Measurements from ENCODE around the gene DPM3. TPM values are rescaled to one million over a fixed set of nuclear protein-coding genes. Genes with fewer than 3 reads are reported as not detected.

Gene DPM3
- total and polyA plus RNA-seq, 2 of the 13 experiments (the other 11 are each of a cell fraction or from before 2014, with no cell fraction given) = 23.2 to 53.4 TPM

DNA sequence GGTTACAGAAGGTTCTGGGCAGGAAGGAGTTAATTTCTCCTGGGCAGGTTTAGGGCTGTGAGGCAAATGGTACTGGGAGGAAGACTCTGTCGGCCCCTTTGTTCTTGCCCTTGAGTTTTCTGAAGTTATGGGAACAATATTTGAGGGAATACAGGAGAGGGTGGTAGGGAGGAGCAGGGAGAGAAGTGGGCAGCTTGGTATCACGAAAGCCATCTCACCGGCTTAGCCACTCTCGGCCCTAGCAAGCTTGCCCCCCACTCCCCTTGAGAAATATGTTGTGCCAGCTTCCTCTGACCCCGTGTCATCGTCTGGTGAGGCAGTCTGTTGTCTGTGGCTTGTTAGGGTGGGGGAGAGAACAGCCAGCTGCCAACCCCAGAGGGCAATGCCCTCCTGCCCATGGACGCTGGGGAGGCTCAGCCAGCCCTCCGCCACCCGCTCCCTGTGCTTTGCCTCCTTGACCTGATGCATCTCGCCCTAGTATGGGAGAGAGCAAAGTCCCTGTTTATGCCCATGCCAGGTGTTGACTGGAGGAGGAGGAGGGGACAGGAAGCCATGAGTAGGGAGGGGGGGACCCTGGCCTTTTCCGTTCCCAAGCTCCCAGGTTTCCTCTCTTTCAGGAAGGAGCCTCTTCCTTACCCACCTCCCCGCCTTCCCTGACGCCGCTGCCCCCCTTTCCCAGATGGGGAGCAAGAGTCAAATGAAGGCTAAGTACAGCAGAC, 11.4 kb downstream of the DPM3 start (continued):
- TF ChIP-seq CEBPB (IDR thresholded peaks at IDR 0.05; ENCODE audit: borderline replicate concordance, low read depth, low read length) (no peak), MYC (CRISPR knock-in tag; IDR thresholded peaks at IDR 0.05; ENCODE audit: borderline replicate concordance) (peak; percentile 77), ZNF335 (CRISPR knock-in tag; IDR thresholded peaks at IDR 0.05) (no peak), MIXL1 (CRISPR knock-in tag; IDR thresholded peaks at IDR 0.05) (0 out of 2 replicates have a peak, but pooled peaks have one; percentile 21), ZFY (CRISPR knock-in tag; IDR thresholded peaks at IDR 0.05) (no peak), CBFB (CRISPR knock-in tag; IDR thresholded peaks at IDR 0.05) (no peak), NFRKB (IDR thresholded peaks at IDR 0.05) (no peak), RORA (CRISPR knock-in tag; IDR thresholded peaks at IDR 0.05) (no peak), ZNF543 (CRISPR knock-in tag; IDR thresholded peaks at IDR 0.05) (0 out of 2 replicates have a peak, but pooled peaks have one; percentile 33), ZNF30 (CRISPR knock-in tag; IDR thresholded peaks at IDR 0.05) (no peak), HNRNPLL (IDR thresholded peaks at IDR 0.05; ENCODE audit: low read depth, low read length, poor library complexity, severe bottlenecking) (no peak), KLF9 (CRISPR knock-in tag; IDR thresholded peaks at IDR 0.05; ENCODE audit: low read depth) (no peak), TRIM24 (CRISPR knock-in tag; IDR thresholded peaks at IDR 0.05) (no peak), ZNF382 (CRISPR knock-in tag; IDR thresholded peaks at IDR 0.05; ENCODE audit: borderline replicate concordance) (no peak), STAG1 (CRISPR knock-in tag; IDR thresholded peaks at IDR 0.05) (no peak; the same call in 1 of the 2 replicates), NKX3-1 (CRISPR knock-in tag; IDR thresholded peaks at IDR 0.05) (no peak), PITX1 (CRISPR knock-in tag; IDR thresholded peaks at IDR 0.05) (peak; percentile 68; the same call in 1 of the 2 replicates), ISX (CRISPR knock-in tag; conservative IDR thresholded peaks at IDR 0.05) (no peak), ZNF839 (CRISPR knock-in tag; IDR thresholded peaks at IDR 0.05; ENCODE audit: borderline replicate concordance) (peak; percentile 55; the same call in 1 of the 2 replicates), SKI (IDR thresholded peaks at IDR 0.05; ENCODE audit: partially characterized antibody) (peak; percentile 45), ZNF12 (CRISPR knock-in tag; IDR thresholded peaks at IDR 0.05) (peak; percentile 62; the same call in 1 of the 2 replicates), RAD21 (CRISPR knock-in tag; IDR thresholded peaks at IDR 0.05) (no peak), KLF12 (CRISPR knock-in tag; IDR thresholded peaks at IDR 0.05; ENCODE audit: borderline replicate concordance) (no peak), HCFC1 (IDR thresholded peaks at IDR 0.05; ENCODE audit: low read depth, low read length) (no peak), MTF1 (CRISPR knock-in tag; IDR thresholded peaks at IDR 0.05) (no peak), ZNF274 (CRISPR knock-in tag; IDR thresholded peaks at IDR 0.05) (no peak; the same call in 1 of the 2 replicates)
- TF ChIP-seq, protein P1, sequence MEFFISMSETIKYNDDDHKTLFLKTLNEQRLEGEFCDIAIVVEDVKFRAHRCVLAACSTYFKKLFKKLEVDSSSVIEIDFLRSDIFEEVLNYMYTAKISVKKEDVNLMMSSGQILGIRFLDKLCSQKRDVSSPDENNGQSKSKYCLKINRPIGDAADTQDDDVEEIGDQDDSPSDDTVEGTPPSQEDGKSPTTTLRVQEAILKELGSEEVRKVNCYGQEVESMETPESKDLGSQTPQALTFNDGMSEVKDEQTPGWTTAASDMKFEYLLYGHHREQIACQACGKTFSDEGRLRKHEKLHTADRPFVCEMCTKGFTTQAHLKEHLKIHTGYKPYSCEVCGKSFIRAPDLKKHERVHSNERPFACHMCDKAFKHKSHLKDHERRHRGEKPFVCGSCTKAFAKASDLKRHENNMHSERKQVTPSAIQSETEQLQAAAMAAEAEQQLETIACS (CRISPR knock-in tag; IDR thresholded peaks at IDR 0.05) = no peak
- TF ChIP-seq, protein P2, sequence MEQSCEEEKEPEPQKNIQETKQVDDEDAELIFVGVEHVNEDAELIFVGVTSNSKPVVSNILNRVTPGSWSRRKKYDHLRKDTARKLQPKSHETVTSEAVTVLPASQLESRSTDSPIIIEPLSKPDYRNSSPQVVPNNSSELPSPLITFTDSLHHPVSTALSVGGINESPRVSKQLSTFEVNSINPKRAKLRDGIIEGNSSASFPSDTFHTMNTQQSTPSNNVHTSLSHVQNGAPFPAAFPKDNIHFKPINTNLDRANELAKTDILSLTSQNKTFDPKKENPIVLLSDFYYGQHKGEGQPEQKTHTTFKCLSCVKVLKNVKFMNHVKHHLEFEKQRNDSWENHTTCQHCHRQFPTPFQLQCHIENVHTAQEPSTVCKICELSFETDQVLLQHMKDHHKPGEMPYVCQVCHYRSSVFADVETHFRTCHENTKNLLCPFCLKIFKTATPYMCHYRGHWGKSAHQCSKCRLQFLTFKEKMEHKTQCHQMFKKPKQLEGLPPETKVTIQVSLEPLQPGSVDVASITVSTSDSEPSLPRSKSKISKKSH (CRISPR knock-in tag; IDR thresholded peaks at IDR 0.05; ENCODE audit: borderline replicate concordance) = no peak; the same call in 1 of the 2 replicates
- TF ChIP-seq, protein P3, sequence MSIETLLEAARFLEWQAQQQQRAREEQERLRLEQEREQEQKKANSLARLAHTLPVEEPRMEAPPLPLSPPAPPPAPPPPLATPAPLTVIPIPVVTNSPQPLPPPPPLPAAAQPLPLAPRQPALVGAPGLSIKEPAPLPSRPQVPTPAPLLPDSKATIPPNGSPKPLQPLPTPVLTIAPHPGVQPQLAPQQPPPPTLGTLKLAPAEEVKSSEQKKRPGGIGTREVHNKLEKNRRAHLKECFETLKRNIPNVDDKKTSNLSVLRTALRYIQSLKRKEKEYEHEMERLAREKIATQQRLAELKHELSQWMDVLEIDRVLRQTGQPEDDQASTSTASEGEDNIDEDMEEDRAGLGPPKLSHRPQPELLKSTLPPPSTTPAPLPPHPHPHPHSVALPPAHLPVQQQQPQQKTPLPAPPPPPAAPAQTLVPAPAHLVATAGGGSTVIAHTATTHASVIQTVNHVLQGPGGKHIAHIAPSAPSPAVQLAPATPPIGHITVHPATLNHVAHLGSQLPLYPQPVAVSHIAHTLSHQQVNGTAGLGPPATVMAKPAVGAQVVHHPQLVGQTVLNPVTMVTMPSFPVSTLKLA (IDR thresholded peaks at IDR 0.05) = no peak; the same call in 1 of the 2 replicates
